Measurements from ENCODE around the gene DPYSL4.
"Not testable (repeated sequence)": the region's sequence is repeated elsewhere in the genome, so short reads cannot be mapped to it uniquely, and the experiment has no call there.

The DPYSL4 gene

DNA sequence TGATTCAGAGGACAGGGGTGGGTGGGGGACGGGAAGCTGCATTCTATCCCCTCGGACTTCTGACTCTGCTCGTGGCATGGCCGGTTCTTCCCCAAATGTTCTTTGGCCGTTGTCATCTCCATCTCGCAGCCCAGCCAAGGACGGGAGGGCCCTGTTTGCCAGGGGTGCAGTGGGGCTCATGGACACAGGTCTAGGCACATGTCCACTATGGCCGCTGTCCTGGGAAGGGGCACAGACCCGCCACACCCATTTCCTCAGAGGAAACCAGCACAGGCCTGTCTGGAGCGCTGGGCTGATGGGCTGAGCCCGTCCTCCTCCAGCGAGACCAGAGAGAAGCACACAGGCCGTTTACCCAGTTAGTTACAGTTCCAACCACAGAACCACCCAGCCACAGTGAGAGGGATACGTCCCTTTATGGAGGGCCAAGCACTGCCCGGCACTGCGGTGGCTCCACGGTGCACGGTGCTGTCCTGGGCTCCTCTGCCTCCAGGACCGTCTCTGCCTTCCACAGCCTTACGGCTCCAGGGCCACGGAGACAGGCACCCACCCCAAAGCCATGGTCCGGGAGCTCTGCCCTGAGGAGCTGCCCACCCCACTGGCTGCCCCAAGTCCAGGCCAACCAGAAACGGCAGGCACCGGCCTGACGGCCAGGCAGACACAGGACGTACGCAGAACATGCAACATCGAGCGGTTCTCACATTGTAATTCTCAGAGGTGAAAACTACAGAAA, 20.2 kb downstream of the DPYSL4 start:
- DNase-seq (ENCODE audit: low read depth in 3 of 3), result no peak

DNA sequence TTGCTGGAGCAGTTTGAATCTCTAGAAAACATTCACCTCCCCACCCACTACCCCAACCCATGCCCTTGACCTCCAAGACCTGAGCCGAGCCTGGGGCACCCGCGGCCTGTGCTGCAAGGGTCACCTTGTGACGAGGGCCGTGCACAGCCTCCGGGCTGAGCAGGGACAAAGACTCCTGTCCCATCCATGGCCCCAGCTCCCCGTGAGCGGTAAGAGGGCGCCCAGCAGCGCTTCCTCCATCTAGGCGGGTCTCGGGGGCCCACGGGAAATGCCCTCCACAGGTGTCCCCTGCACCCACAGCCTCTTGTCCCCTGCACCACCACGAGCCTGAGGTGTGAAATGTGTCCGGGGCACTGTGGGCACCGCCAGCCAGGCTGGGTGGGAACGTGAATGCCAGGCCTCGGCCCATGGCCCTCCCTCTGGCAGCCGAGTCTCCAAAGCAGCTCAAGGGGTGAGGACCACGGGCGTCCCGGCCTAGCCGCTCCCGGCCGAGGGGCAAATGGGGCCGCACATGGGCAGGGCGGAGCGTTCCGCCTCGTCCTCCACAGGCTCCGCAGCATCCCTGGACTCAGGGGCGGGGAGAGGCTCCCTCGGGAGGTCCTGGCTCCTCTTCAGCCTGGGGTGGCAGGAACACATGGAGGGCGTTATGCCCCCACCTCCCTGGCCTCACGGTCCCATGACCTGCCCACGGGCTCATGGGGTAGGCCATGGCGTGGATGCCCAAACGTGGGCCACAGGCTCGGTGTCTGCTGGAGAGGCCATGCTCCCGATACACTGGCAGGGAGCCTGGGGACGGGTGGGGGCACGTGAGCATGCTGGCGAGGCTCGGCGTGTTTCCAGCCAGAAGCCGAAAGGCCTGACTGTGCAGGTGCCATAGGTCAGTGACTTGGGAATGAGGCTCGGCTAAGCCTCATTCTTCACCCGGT, 21.1 kb downstream of the DPYSL4 start:
- DNase-seq (ENCODE audit: low read depth in 3 of 3), result no peak

DNA sequence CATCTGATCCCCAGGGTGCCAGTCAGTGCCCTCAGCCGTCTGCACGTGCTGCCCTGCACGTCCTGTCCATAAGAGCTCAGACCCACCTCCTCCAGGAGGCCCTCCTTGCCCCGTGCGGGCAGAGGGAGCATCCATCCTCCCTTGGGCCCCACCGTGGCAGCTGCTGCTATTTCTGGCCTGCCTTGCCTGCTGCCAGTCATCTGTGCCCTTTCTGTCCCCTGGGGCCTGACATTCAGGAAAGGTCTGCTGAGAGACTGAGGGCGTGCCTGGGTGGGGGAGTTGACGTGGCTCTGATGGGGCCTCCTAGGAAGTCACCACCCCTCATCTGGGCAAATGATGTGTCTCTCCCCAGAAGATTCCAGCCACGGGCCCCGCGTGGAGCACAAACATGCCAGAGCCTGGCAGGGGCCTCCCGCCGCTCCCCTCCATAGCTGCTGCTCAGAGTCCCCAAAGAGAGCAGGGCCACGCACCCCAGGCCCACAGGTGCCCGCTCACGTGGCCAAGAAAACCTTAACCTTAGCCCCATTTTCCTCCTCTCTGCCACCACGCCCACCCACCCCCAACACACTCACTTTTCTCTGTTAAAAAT, 21.8 kb downstream of the DPYSL4 start:
- DNase-seq (ENCODE audit: low read depth in 3 of 3), result no peak

DNA sequence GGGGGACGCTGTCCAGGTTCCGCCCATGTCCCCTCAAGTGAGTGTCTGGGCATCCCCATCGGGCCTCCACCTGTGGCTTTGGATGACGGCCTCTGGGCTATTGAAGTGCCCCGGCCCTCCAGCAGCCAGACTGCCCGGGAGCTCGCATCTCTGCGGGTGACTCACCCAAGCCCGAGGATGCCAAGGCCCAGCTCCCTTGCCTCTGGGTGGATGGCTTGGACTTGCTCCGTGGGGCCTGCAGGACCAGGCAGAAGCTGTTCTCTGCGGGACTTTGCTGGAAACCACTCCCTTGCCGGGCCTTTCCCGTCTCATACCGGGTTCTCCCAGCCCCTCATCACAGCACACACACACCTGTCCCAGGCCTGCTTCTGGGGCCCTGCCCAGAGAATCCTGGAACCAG, 22.4 kb downstream of the DPYSL4 start:
- DNase-seq (ENCODE audit: low read depth in 3 of 3), result no peak

DNA sequence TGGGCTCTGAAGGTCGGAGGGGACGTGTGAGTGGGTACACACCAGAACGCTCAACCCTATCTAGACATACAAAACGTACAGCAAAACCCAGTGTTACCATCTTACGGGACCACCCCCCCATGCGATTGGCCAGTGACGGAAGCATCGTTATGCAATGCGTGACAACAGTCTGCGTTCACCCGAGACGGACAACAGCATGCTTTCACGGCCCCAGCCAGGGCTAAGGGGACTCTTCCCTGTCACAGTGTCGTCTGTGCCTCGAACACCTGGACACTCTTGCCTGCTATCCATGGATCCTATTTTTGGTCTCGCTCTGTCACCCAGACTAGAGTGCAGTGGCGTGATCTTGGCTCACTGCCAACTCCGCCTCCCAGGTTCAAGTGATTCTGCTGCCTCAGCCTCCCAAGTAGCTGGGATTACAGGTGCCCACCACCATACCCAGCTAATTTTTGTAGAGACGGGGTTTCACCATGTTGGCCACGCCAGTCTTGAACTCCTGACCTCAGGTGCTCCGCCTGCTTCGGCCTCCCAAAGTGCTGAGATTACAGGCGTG, 23.3 kb downstream of the DPYSL4 start:
- no peak for DNase-seq (ENCODE audit: low read depth in 3 of 3)

DNA sequence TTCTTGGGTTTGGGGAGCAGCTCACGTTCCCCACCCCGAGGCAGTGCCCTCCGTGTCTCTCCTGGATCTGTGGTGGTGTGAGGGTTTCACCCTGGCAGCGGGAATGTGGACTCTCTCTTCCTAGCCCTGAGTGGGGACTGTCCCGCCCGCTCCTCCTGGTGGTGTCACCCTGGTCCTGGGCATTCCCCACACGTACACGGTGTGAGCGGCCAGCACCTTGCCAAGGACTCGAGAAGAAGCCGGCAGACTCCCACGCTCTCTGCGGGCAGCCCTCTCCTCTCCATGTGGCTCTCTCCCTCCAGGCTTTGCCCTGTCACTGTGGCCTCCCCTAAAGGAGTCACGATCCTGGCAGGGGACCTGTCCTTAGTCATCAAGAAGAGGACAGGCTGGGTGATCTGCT, 24.0 kb downstream of the DPYSL4 start:
- no peak for DNase-seq (ENCODE audit: low read depth in 3 of 3)

DNA sequence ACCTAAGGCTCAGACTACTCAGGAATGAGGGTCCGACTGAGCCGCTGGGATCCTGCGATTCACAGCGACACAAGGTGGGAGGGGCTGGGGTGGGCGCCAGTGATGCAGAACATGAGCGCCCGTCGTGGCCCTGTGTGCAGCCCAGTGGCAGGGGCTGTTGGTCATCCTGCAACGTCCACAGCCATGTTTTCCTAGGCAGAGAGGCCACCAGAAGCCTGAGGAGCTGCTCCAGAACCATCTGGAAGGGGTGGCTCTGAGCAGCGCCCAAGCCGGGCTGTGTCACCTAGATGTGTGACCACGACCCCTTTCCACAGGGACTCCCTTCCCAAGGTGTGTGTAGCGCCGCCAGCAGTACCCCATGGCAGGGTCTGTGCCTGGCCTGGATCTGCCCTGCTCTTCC, 24.5 kb downstream of the DPYSL4 start:
- DNase-seq (ENCODE audit: low read depth in 3 of 3), result no peak

DNA sequence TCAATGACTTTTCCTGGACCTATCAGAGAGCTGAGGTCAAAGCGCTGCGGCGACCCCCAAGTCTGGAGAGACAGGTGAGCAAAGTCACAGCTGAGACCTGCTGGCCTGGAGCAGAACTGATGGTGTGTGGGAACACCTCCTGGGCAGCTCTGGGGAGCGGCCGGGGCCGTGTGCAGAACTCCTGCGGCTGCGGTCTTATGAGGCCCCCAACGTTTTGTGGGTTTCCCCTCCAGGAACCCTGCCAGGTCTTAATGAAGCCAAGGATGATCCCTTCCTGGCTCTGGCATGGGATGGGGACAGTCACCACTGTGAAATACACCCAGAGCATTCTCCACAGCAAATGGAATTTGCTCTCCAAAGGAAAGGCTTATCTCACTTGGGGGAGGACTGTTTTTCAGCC, 26.1 kb downstream of the DPYSL4 start:
- no peak for DNase-seq (ENCODE audit: low read depth in 3 of 3)

DNA sequence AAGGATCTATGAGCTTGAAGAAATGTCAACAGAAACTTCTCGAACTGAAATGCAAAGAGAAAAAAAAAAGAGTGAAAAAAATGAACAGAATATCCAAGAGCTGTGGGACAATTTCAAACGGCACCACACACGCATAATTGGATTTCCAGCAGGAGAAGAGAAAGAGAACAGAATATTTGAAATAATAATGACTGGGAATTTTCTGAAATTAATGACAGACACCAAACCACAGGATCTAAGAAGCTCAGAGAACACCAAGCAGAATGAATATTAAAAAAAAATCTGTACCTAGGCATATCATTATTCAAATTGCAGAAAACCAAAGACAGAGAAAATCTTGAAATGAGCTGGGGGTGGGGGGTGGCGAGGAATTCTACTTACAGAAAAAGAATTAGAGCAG, 27.2 kb downstream of the DPYSL4 start:
- no peak for DNase-seq (ENCODE audit: low read depth in 3 of 3)

DNA sequence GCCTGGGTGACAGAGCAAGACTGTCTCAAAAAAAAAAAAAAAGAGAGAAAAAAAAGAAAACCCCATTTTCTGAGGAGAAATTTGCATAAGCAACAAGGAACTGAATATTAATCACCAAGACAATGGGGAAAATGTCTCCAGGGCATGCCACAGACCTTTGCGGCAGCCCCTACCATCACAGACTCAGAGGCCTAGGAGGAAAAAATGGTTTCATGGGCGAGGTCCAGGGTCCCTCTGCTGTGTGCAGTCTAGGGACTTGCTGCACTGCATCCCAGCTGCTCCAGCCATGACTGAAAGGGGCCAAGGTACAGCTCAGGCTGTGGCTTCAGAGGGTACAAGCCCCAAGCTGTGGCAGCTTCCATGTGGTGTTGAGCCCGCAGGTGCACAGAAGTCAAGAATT, 29.7 kb downstream of the DPYSL4 start:
- not testable (repeated sequence) for DNase-seq (ENCODE audit: low read depth in 3 of 3)

DNA sequence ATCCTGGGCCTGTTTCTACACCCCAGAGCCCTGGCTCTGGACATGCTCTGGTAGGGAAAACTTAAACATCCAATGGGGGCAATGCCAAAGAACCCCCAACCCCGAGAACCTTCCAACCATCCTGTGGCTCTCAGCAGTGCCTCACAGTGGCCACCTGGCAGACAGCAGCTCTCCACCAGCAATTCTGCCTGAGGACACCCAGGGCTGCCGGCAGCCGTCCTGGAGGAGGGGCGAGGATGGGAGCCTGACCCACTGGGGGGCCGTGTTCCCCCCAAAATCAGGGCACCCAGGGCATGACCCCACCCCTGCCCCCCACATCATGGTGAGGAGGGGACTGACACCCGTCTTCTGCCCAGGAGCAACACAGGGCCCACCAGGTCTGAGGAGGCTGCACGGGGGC, 32.7 kb downstream of the DPYSL4 start:
- DNase-seq (ENCODE audit: low read depth in 3 of 3), result no peak

DNA sequence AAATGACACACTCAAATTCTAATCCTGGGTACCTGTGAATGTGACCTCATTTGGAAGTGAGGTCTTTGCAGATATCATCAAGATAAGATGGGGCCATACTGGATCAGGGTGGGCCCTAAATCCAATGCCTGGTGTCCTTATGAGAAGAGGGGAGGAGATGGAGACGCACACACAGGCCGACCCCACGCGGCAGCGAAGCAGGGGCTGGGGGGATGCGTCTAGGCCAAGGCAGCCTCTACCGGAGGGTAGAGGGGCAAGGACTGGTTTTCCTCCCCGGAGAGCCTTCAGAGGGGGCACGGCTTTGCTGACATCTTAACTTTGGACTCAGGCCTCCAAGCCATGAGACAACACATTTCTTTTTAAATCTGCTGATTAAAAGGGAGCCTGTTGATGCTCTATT, 33.3 kb downstream of the DPYSL4 start:
- no peak for DNase-seq (ENCODE audit: low read depth in 3 of 3)

DNA sequence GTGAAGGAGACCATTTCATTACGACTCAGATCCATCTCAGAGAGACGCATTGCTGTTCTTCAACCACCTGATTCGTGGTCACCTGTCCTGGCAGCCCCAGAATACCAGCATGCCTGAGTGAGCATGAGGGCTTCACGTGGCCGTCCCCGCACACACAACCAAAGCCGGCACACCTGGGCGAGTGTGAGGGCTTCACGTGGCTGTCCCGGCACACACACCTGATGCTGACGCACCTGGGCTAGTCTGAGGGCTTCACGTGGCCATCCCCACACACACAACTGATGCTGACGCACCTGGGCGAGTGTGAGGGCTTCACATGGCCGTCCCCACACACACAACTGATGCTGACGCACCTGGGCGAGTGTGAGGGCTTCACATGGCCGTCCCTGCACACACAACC, 34.2 kb downstream of the DPYSL4 start:
- not testable (repeated sequence) for DNase-seq (ENCODE audit: low read depth in 3 of 3)

DNA sequence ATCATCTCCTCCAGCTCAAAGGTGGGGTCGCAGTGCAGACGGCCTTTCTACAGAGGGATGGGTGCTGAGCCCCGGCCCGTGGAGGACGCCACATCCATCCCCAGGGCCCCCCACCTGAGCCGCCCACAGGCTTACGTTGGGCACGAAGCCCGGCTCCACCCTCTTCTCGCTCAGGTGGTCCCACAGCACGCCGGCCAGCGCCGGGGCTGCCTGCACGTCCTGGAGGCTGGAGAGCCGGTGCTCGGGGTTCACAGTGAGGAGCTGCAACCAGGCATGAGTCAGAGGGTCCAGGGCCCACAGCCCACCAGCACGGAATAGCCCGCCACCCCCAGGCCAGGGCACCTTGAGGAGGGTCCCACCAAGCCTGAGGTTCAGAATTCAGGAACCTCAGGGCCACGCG, 36.0 kb downstream of the DPYSL4 start:
- DNase-seq (ENCODE audit: low read depth in 3 of 3), result no peak

DNA sequence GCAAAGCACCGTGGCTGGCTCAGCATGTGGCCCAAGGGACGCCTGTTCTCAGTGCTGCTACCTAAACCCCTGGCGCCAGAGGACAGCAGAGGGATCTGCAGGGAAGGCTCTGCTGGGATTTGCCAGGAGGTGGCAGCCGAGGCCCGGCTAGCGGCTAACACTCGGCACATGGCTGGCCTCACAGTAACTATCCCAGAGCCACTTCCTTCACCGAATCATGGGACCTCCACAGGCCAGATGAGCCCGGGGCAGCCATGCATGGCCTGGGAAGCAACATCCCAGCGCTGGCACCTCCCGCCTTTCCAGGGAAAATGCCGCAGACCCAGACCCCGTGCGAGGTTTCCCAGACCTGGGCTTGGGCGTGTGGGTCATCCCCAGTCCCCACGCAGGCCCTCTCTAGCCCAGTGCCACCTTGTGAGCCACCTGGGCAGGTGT, 36.4 kb downstream of the DPYSL4 start:
- peak; percentile 27 to 72 (median 51) for DNase-seq (ENCODE audit: low read depth in 3 of 3)

DNA sequence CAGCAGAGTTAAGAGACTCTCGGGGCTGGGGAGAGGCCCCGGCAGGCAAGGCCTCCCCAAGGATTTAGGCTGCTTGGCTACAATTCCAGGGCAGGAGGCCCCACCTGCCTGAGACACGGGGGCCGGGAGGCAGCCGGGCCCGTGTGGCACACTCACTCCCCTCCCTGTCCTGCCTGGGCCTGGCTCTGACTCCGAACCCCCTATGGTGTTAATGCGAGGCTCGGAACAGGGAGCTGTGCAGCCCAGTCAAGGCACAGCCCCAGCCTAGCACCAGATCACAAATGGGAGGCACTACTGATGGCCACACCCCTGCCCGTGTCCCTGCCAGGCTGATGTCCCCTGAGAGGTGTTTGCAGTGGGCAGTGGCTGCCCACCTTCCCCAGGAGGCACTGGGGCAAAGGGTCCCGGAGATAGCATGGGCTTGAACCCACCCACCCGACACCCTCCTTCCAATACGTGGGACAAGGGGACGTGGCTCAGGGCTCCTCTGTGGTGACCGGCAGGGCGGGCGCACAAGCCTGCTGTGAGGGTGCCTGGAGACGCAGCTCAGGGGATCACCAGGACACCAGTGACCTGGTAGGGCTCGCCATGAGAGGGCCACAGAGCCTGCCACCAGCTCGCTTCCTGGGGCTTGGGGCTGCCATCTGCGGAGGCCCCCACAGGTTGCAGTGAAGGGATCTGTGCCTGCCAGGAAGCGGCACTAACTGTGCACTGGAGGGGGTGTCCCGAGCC, 37.0 kb downstream of the DPYSL4 start:
- DNase-seq (ENCODE audit: low read depth in 3 of 3), result no peak

DNA sequence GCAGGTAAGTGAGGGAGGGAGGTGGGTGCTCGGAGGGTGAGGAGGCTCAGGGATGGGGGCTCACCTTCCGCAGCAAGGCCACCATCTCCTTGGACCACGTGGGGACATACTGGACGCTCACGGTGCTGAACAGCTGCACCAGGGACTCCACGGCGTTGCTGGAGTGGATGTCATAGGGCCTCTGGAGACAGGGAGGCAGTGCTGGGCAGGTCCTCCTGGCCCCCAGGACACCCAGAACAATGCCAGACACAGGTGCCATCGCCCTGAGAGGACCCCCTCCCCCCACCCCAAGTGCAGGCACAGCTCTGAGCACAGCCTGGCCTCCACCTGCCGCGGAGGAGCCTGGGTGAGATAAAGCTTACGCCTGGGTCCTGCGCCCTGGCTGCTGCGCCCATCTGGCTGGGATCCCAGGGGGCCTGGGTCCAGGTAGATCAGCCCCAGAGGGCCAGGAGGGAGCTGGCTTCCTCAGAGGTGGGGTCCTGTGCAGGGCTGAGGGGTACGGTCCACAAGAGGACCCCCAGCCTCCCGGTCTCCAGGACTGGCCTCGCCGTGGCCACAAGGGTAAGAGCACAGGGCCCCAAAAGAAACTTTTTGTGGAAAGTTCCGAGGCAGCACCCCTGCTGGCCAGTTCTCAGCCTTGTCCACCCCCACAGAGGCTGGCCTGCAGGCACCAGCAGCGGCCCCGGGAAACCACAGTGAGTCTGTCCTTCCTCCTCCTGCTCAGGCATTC, 37.8 kb downstream of the DPYSL4 start:
- DNase-seq (ENCODE audit: low read depth in 3 of 3), result no peak

DNA sequence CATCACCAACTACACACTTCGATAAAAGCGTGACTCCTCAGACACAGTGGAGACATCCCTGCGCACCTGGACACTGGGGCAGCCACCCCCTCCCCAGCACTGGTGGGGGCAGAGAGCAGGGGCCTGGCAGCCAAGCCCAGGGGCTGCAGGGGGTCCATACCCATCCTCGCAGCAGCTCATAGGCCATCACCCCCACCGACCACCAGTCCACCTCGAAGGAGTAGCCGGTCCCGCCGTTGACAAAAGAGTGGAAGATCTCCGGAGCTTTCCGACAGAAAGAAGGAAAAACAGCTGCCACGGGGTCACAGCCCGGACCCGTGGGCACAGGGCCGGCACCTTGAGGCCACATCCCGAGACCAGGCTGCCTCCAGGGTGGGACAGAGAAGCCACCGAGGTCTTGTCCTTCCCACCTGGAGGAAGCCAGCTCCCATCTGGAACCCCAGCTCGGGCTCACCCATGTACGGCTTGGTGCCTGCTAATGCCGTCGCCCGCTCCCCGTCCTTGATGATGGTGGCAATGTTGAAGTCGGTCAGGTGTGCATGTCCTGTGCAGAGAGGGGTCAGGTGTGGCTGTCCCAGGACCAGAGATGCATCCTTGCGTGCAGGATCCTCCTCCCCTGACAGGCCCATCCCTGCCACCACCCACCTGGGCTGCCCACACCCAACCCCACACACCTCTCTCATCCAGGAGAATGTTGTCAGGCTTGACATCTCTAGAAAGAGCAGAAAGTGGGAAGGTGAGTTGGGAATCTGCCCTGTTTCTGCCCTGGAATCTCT, 38.5 kb downstream of the DPYSL4 start:
- DNase-seq (ENCODE audit: low read depth in 3 of 3), result no peak

DNA sequence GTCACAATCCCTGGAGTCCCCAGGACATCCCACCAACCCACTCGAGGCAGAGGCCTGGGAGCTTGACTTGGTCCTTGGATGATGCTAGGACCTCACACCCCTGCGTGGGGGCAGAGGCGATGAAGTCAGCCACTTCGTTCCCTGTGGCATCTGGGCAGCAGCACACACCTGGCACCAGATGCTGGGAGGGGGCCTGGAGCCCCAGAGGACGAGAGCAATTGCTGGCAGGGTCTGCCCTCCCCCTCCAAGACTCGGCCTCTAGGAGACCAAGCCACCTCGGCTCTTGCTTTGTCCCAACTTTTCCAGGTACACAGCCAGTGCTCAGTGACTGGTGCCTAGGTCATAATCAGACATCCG, 39.1 kb downstream of the DPYSL4 start:
- no peak for DNase-seq (ENCODE audit: low read depth in 3 of 3)

All from stimulated activated CD4-positive, alpha-beta T cell treated with anti-CD3 and anti-CD28 coated beads, TNF-alpha, amount 100 ng/mL, for 24 hours (primary cell).